Measurements from ENCODE around the gene CDK9.

CDK9 gene

GRCh38 chr9:127746959-127747569 lies 38.8 kb upstream of the CDK9 start:
- no peak overlapping the region for H3K27ac ChIP-seq
- TF ChIP-seq CTCF (conservative IDR thresholded peaks at IDR 0.05) = no peak

- no peak overlapping the region for H3K27ac ChIP-seq
- TF ChIP-seq CTCF (conservative IDR thresholded peaks at IDR 0.05) = no peak
Measured at GRCh38 chr9:127749090-127749787, 36.6 kb upstream of the CDK9 start.

GRCh38 chr9:127751269-127752054 lies 34.4 kb upstream of the CDK9 start:
- no peak overlapping the region for H3K27ac ChIP-seq
- no peak for TF ChIP-seq CTCF (conservative IDR thresholded peaks at IDR 0.05)

GRCh38 chr9:127753148-127753547 lies 32.7 kb upstream of the CDK9 start:
- no peak for TF ChIP-seq CTCF (conservative IDR thresholded peaks at IDR 0.05)

GRCh38 chr9:127753622-127754021 lies 32.2 kb upstream of the CDK9 start:
- TF ChIP-seq CTCF (conservative IDR thresholded peaks at IDR 0.05) = no peak
- no peak overlapping the region for H3K27ac ChIP-seq

More at GRCh38 chr9:127753148-127753547, 32.7 kb upstream of the CDK9 start:
- no peak overlapping the region for H3K27ac ChIP-seq

- H3K27ac ChIP-seq = peak overlapping the region; percentile 38; the same call in 1 of the 2 replicates
- TF ChIP-seq CTCF (conservative IDR thresholded peaks at IDR 0.05) = no peak
Measured at GRCh38 chr9:127754099-127755060, 31.5 kb upstream of the CDK9 start.

All from VCaP (cell line).